HepG2 (cell line): ENCODE data around the gene RPTOR. TPM values are rescaled to one million over a fixed set of nuclear protein-coding genes. Genes with fewer than 3 reads are reported as not detected.

Experiments used
- AKNA ChIP-seq: sonication (generic); formaldehyde crosslinking; IDR thresholded peaks from 2 replicates; pipeline ENCODE4 v1.4.0; 2020; ENCODE audit warnings: missing genetic modification reagents, borderline replicate concordance
- ARID4A ChIP-seq: sonication (generic); formaldehyde crosslinking; IDR thresholded peaks from 2 replicates; pipeline ENCODE4 v1.5.0; 2020; ENCODE audit warnings: mild to moderate bottlenecking, missing genetic modification reagents, borderline replicate concordance
- ATF1 ChIP-seq: IDR thresholded peaks from 2 replicates; pipeline ENCODE4 v1.6.1; 2016; ENCODE audit warnings: mild to moderate bottlenecking, control low read depth
- CERS6 ChIP-seq: sonication (generic); formaldehyde crosslinking; IDR thresholded peaks from 2 replicates; pipeline ENCODE4 v1.5.0; 2020; ENCODE audit warnings: missing genetic modification reagents
- FOXO1 ChIP-seq: sonication (generic); formaldehyde crosslinking; IDR thresholded peaks from 2 replicates; pipeline ENCODE4 v1.4.0; 2020; ENCODE audit warnings: missing genetic modification reagents
- GPN1 ChIP-seq: sonication (generic); formaldehyde crosslinking; IDR thresholded peaks from 2 replicates; pipeline ENCODE4 v1.5.1; 2020; ENCODE audit warnings: missing genetic modification reagents, borderline replicate concordance
- ISX ChIP-seq: sonication (generic); formaldehyde crosslinking; conservative IDR thresholded peaks from 2 replicates; pipeline ENCODE4 v1.5.0; 2020; ENCODE audit warnings: missing genetic modification reagents
- MAFF ChIP-seq: IDR thresholded peaks from 2 replicates; pipeline ENCODE4 v1.6.1; 2011; ENCODE audit warnings: low read depth, low read length, improper control_type of control experiment
- MYNN ChIP-seq: sonication (generic); formaldehyde crosslinking; IDR thresholded peaks from 2 replicates; pipeline ENCODE4 v1.4.0; 2020; ENCODE audit warnings: mild to moderate bottlenecking, low read depth, missing genetic modification reagents
- PLRG1 ChIP-seq: fragments of 450-650 bp; conservative IDR thresholded peaks from 2 replicates; pipeline ENCODE4 v1.6.1; 2016
- RAD21 ChIP-seq: fragments of 450-650 bp; formaldehyde crosslinking; IDR thresholded peaks from 2 replicates; pipeline ENCODE4 v1.5.0; 2020; ENCODE audit warnings: mild to moderate bottlenecking
- RARG ChIP-seq: sonication (generic); formaldehyde crosslinking; IDR thresholded peaks from 2 replicates; pipeline ENCODE4 v1.4.0; 2020; ENCODE audit warnings: low read depth, mild to moderate bottlenecking, missing genetic modification reagents
- U2AF1 ChIP-seq: fragments of 200-400 bp; formaldehyde crosslinking; optimal IDR thresholded peaks from 2 replicates; pipeline ENCODE3; 2017; ENCODE audit warnings: mild to moderate bottlenecking, low read depth, low read length
- ZFP1 ChIP-seq: IDR thresholded peaks from 2 replicates; pipeline ENCODE4 v1.6.1; 2016
- ZFP36L2 ChIP-seq: sonication (generic); formaldehyde crosslinking; IDR thresholded peaks from 2 replicates; pipeline ENCODE4 v1.4.0; 2020; ENCODE audit warnings: missing genetic modification reagents
- ZNF138 ChIP-seq: sonication (generic); formaldehyde crosslinking; IDR thresholded peaks from 2 replicates; pipeline ENCODE4 v1.5.0; 2020; ENCODE audit warnings: mild to moderate bottlenecking, low read depth, missing genetic modification reagents
- ZNF225 ChIP-seq: sonication (generic); formaldehyde crosslinking; IDR thresholded peaks from 2 replicates; pipeline ENCODE4 v1.4.0; 2020; ENCODE audit warnings: mild to moderate bottlenecking, missing genetic modification reagents
- ZNF329 ChIP-seq: sonication (generic); formaldehyde crosslinking; IDR thresholded peaks from 2 replicates; pipeline ENCODE4 v1.9.0; 2021; ENCODE audit warnings: low read depth, mild to moderate bottlenecking, missing genetic modification reagents
- ZNF552 ChIP-seq: sonication (generic); formaldehyde crosslinking; IDR thresholded peaks from 2 replicates; pipeline ENCODE4 v1.9.0; 2022; ENCODE audit warnings: missing genetic modification reagents, mild to moderate bottlenecking, borderline replicate concordance
- ZNF720 ChIP-seq: sonication (generic); formaldehyde crosslinking; IDR thresholded peaks from 2 replicates; pipeline ENCODE4 v1.4.0; 2020; ENCODE audit warnings: missing genetic modification reagents
- ZNF782 ChIP-seq: sonication (generic); formaldehyde crosslinking; IDR thresholded peaks from 2 replicates; pipeline ENCODE4 v1.4.0; 2020; ENCODE audit warnings: missing genetic modification reagents, mild to moderate bottlenecking, borderline replicate concordance
- polyA plus RNA-seq, 8 experiments: library from polyadenylated mRNA; depleted of rRNA in 3 of 8; stranded (reverse) in 7 of 8; unstranded in 1 of 8; fragments of >200 nt; fragmentation: Illumina TruSeq in 4 of 8; extraction: Trizol in 4 of 8; gene quantifications; 2 replicates each; pipeline versions ENCODE4 v1.2.1 to v1.2.3, GENCODE V29; 2011 to 2016; ENCODE audit warnings: low read depth in 4 of 8, missing spikeins in 1 of 8, mixed read lengths in 1 of 8; ENCODE audit not compliant: insufficient read depth in 1 of 8
- total RNA-seq, 5 experiments: library from RNA; depleted of rRNA; stranded (reverse); fragments of >200 nt; fragmentation: Illumina TruSeq; extraction: Trizol; gene quantifications; 2 replicates each; pipeline ENCODE4 v1.2.3, GENCODE V29; 2016; ENCODE audit warnings: low read depth in 1 of 5

RPTOR gene
- total and polyA plus RNA-seq, 2 of the 13 experiments (the other 11 are each of a cell fraction or from before 2014, with no cell fraction given), result 6.6 to 25.3 TPM

GRCh38 chr17:80970044-80970761, 425.6 kb downstream of the RPTOR start (continued):
- no peak for TF ChIP-seq AKNA
- TF ChIP-seq ZNF225, result 0 out of 2 replicates have a peak, but pooled peaks have one; percentile 31
- no peak for TF ChIP-seq ZFP1
- no peak for TF ChIP-seq ATF1 (CRISPR knock-in tag)
- no peak for TF ChIP-seq ZNF720 (CRISPR knock-in tag)
- TF ChIP-seq FOXO1, result 0 out of 2 replicates have a peak, but pooled peaks have one; percentile 12
- TF ChIP-seq U2AF1, result no peak
- TF ChIP-seq MYNN, result no peak
- TF ChIP-seq MAFF, result no peak
- no peak for TF ChIP-seq ZNF782 (CRISPR knock-in tag)
- TF ChIP-seq ISX (CRISPR knock-in tag), result no peak
- no peak for TF ChIP-seq ZFP36L2 (CRISPR knock-in tag)
- no peak for TF ChIP-seq ZNF329 (CRISPR knock-in tag)
- TF ChIP-seq RARG (CRISPR knock-in tag), result no peak
- no peak for TF ChIP-seq PLRG1
- no peak for TF ChIP-seq ZNF552 (CRISPR knock-in tag)
- TF ChIP-seq GPN1, result no peak
- TF ChIP-seq ARID4A, result 0 out of 2 replicates have a peak, but pooled peaks have one; percentile 29
- peak; percentile 64 for TF ChIP-seq RAD21 (CRISPR knock-in tag)
- no peak for TF ChIP-seq ZNF138 (CRISPR knock-in tag)
- TF ChIP-seq CERS6 (CRISPR knock-in tag), result no peak
